GM12878 (cell line): Measurements from ENCODE around the gene PRSS56. TPM values are rescaled to one million over a fixed set of nuclear protein-coding genes. Genes with fewer than 3 reads are reported as not detected.

ENCODE experiments used
- ATAC-seq: fragments of 200-7000 bp; cut with Tn5 transposase; 3 replicates; pipeline ENCODE4 v1.9.1; 2020; ENCODE audit warnings: mild to moderate bottlenecking, moderate library complexity
- BruUV-seq: library from RNA; stranded (reverse); fragments of 400-500 nt; replicated peaks from 2 replicates; lab custom pipeline; 2021; lab: Mats Ljungman, UMichigan
- CTCF ChIA-PET: fragments of 300-600 bp; sonication (Branson Sonifier 250); formaldehyde crosslinking; extraction: SDS; loops from one replicate; lab custom pipeline; 2021; ENCODE audit warnings: inconsistent platforms; lab: Yijun Ruan, JAX
- POLR2A ChIA-PET: fragments of 350-600 bp; formaldehyde crosslinking; extraction: SDS; loops from one replicate; lab custom pipeline; 2021; ENCODE audit warnings: inconsistent platforms; lab: Charles Lee
- RAD21 ChIA-PET: fragments of 300-600 bp; sonication (Branson Sonifier 250); formaldehyde crosslinking; loops from one replicate; lab custom pipeline; 2023; ENCODE audit warnings: antibody characterized with exemption; ENCODE audit not compliant: unreplicated experiment; lab: Charles Lee
- SMC1A ChIA-PET: fragments of 300-600 bp; sonication (Branson Sonifier 250); formaldehyde crosslinking; loops from one replicate; lab custom pipeline; 2023; ENCODE audit not compliant: unreplicated experiment, uncharacterized antibody; lab: Charles Lee
- DNase-seq: peaks from one replicate; pipeline ENCODE4 v3.0.0-alpha.2; 2011; ENCODE audit warnings: low read depth, low spot score
- FAIRE-seq: peaks from 3 replicates; lab custom pipeline; 2011; peaks lifted over from hg19 to GRCh38; lab: Jason Lieb, UNC
- H2AFZ ChIP-seq: 2 replicates; pipeline ENCODE4 v1.6.0; 2011; ENCODE audit warnings: low read depth, low read length, control low read depth; ENCODE audit not compliant: control insufficient read depth
- H3K27ac ChIP-seq: 2 replicates; pipeline ENCODE4 v1.5.1; 2011; ENCODE audit warnings: control low read depth; ENCODE audit not compliant: control insufficient read depth, insufficient read depth
- H3K27me3 ChIP-seq, 2 experiments: replicated peaks in 1 of 2; 2 replicates each; pipeline versions ENCODE4 v1.6.0 to v1.6.1; 2011; ENCODE audit warnings: low read length in 1 of 2; ENCODE audit not compliant: control insufficient read depth in 2 of 2, insufficient read depth in 2 of 2
- H3K36me3 ChIP-seq, 2 experiments: 2 replicates each; pipeline ENCODE4 v1.5.1; 2011; ENCODE audit warnings: low read length in 1 of 2; ENCODE audit not compliant: control insufficient read depth in 2 of 2, insufficient read depth in 2 of 2
- H3K4me1 ChIP-seq: 2 replicates; pipeline ENCODE4 v1.6.1; 2011; ENCODE audit warnings: mild to moderate bottlenecking, low read length, moderate library complexity, mixed read lengths; ENCODE audit not compliant: control insufficient read depth, insufficient read depth
- H3K4me2 ChIP-seq: 2 replicates; pipeline ENCODE4 v1.6.0; 2011; ENCODE audit warnings: control low read depth; ENCODE audit not compliant: control insufficient read depth, insufficient read depth
- H3K4me3 ChIP-seq: fragments of 200-600 bp; sonication (generic); 2 replicates; pipeline ENCODE4 v1.5.1; 2016
- H3K79me2 ChIP-seq: 2 replicates; pipeline ENCODE4 v1.6.0; 2011; ENCODE audit warnings: low read length; ENCODE audit not compliant: control insufficient read depth, insufficient read depth
- H3K9ac ChIP-seq: 2 replicates; pipeline ENCODE4 v1.8.0; 2011; ENCODE audit warnings: low read length, control low read depth, mixed read lengths; ENCODE audit not compliant: control insufficient read depth, insufficient read depth
- H3K9me3 ChIP-seq: replicated peaks from 3 replicates; pipeline ENCODE4 v1.5.1; 2011; ENCODE audit warnings: mild to moderate bottlenecking, low read length; ENCODE audit not compliant: control insufficient read depth, insufficient read depth
- H4K20me1 ChIP-seq: 2 replicates; pipeline ENCODE4 v1.6.0; 2011; ENCODE audit not compliant: control insufficient read depth, insufficient read depth
- CHD4 ChIP-seq: fragments of 200-600 bp; sonication (generic); IDR thresholded peaks from 2 replicates; pipeline ENCODE4 v1.6.1; 2016; ENCODE audit warnings: mild to moderate bottlenecking
- EP300 ChIP-seq, 2 experiments: fragments of 150-350 bp in 1 of 2; IDR thresholded peaks; 2 replicates each; pipeline ENCODE4 v1.6.1; 2011 to 2012; ENCODE audit warnings: low read depth in 2 of 2, low read length in 2 of 2, borderline replicate concordance in 1 of 2, improper control_type of control experiment in 1 of 2, inconsistent platforms in 1 of 2; ENCODE audit not compliant: control insufficient read depth in 1 of 2
- FOXM1 ChIP-seq: IDR thresholded peaks from 2 replicates; pipeline ENCODE4 v1.6.1; 2012; ENCODE audit warnings: low read depth, mild to moderate bottlenecking, inconsistent platforms, low read length, moderate library complexity
- IKZF1 ChIP-seq: fragments of 450-650 bp; conservative IDR thresholded peaks from 2 replicates; pipeline ENCODE4 v1.6.1; 2017; ENCODE audit warnings: antibody characterized with exemption, mild to moderate bottlenecking
- MXI1 ChIP-seq: fragments of 150-350 bp; IDR thresholded peaks from 2 replicates; pipeline ENCODE4 v1.6.1; 2011; ENCODE audit warnings: low read depth, mild to moderate bottlenecking, inconsistent platforms, low read length, improper control_type of control experiment
- PML ChIP-seq: IDR thresholded peaks from 2 replicates; pipeline ENCODE4 v1.6.1; 2012; ENCODE audit warnings: low read length, inconsistent platforms
- POU2F2 ChIP-seq: IDR thresholded peaks from 3 replicates; pipeline ENCODE4 v1.6.1; 2011; ENCODE audit warnings: low read depth, mild to moderate bottlenecking, low read length, borderline replicate concordance
- SREBF2 ChIP-seq: IDR thresholded peaks from 2 replicates; pipeline ENCODE4 v1.6.1; 2012; ENCODE audit warnings: mild to moderate bottlenecking, low read length
- SUZ12 ChIP-seq: fragments of 200-600 bp; sonication (generic); IDR thresholded peaks from one replicate; pipeline ENCODE4 v1.6.1; 2018; ENCODE audit warnings: antibody characterized with exemption, mild to moderate bottlenecking; ENCODE audit not compliant: unreplicated experiment
- TBL1XR1 ChIP-seq: IDR thresholded peaks from 2 replicates; pipeline ENCODE4 v1.6.1; 2012; ENCODE audit warnings: low read depth, low read length, improper control_type of control experiment
- YY1 ChIP-seq: IDR thresholded peaks from 2 replicates; pipeline ENCODE4 v1.6.1; 2011; ENCODE audit warnings: low read depth, mild to moderate bottlenecking, low read length
- ZNF217 ChIP-seq: fragments of 450-650 bp; IDR thresholded peaks from 2 replicates; pipeline ENCODE4 v1.6.1; 2017; ENCODE audit warnings: antibody characterized with exemption, mild to moderate bottlenecking
- ZZZ3 ChIP-seq: IDR thresholded peaks from 2 replicates; pipeline ENCODE4 v1.6.1; 2011; ENCODE audit warnings: low read depth; ENCODE audit not compliant: control insufficient read depth, insufficient read length
- in situ Hi-C: fragments of 300-500 bp; cut with MboI; formaldehyde crosslinking; loops from 9 replicates; pipeline ENCODE4 v1.14.3; 2018; ENCODE audit warnings: mixed read lengths
- intact Hi-C: fragments of 100-400 bp; cut with micrococcal nuclease; formaldehyde crosslinking; loops from one replicate; pipeline ENCODE4 v1.14.2; 2022; ENCODE audit not compliant: unreplicated experiment
- polyA plus RNA-seq, 11 experiments: library from polyadenylated mRNA; depleted of rRNA in 4 of 11; unstranded in 6 of 11; stranded (reverse) in 5 of 11; fragments of >200 nt; fragmentation: Nextera tagmentation in 4 of 11; fragmentation: Illumina TruSeq in 1 of 11; extraction: Ambion mirVana in 4 of 11; extraction: Trizol in 1 of 11; gene quantifications; 1 replicate in 1 of 11; 2 replicates in 10 of 11; pipeline versions ENCODE4 v1.2.1 to v1.2.3, GENCODE V29; 2011 to 2016; ENCODE audit warnings: inconsistent platforms in 2 of 11, missing spikeins in 2 of 11, low read depth in 1 of 11
- total RNA-seq, 4 experiments: library from RNA; depleted of rRNA in 3 of 4; stranded (reverse); fragments of >200 nt in 3 of 4; fragmentation: Illumina TruSeq in 1 of 4; extraction: Trizol in 1 of 4; gene quantifications; 2 replicates each; pipeline versions ENCODE4 v1.2.1 to v1.2.3, GENCODE V29; 2013 to 2021
- TF ChIP-seq, protein P1 (sequence below): fragments of 450-650 bp; IDR thresholded peaks from 2 replicates; pipeline ENCODE4 v1.6.1; 2018; ENCODE audit warnings: mild to moderate bottlenecking, low read depth, moderate library complexity; ENCODE audit not compliant: partially characterized antibody
- TF ChIP-seq, protein P2 (sequence below): fragments of 450-650 bp; IDR thresholded peaks from 2 replicates; pipeline ENCODE4 v1.6.1; 2017; ENCODE audit warnings: antibody characterized with exemption, mild to moderate bottlenecking, moderate library complexity
- TF ChIP-seq, protein P3 (sequence below): fragments of 450-650 bp; IDR thresholded peaks from 2 replicates; pipeline ENCODE4 v1.6.1; 2014; ENCODE audit warnings: mild to moderate bottlenecking
- TF ChIP-seq, protein P4 (sequence below): IDR thresholded peaks from 2 replicates; pipeline ENCODE4 v1.6.1; 2012; ENCODE audit warnings: low read depth, low read length, improper control_type of control experiment

The PRSS56 gene
- total and polyA plus RNA-seq, 10 of the 15 experiments (the other 5 are each of a cell fraction or from before 2014, with no cell fraction given) = not detected

DNA sequence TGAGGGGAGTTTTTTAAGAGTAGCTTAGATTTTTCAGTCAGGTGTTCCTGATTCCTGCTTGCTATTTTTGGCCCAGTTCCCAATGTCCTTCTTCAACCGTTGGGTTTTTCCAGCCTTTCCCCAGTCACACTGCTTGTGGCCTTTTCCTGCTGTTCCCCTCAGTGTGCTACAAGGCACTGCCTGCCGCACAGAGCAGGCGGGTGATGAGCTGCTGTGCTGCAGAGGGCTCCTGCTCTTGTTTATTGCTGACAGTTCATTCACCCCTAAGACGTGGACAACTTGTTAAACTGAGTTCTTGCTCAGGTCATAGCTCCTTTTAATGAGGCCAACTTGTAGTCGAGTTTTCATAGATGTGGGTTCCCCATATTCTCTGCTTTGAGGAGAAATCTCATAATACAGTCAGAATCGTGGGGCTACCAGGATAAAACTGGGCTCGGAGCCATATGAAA lies 50.9 kb downstream of the PRSS56 start (continued):
- TF ChIP-seq, protein P1, sequence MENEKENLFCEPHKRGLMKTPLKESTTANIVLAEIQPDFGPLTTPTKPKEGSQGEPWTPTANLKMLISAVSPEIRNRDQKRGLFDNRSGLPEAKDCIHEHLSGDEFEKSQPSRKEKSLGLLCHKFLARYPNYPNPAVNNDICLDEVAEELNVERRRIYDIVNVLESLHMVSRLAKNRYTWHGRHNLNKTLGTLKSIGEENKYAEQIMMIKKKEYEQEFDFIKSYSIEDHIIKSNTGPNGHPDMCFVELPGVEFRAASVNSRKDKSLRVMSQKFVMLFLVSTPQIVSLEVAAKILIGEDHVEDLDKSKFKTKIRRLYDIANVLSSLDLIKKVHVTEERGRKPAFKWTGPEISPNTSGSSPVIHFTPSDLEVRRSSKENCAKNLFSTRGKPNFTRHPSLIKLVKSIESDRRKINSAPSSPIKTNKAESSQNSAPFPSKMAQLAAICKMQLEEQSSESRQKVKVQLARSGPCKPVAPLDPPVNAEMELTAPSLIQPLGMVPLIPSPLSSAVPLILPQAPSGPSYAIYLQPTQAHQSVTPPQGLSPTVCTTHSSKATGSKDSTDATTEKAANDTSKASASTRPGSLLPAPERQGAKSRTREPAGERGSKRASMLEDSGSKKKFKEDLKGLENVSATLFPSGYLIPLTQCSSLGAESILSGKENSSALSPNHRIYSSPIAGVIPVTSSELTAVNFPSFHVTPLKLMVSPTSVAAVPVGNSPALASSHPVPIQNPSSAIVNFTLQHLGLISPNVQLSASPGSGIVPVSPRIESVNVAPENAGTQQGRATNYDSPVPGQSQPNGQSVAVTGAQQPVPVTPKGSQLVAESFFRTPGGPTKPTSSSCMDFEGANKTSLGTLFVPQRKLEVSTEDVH = no peak
- TF ChIP-seq SREBF2 = no peak

DNA sequence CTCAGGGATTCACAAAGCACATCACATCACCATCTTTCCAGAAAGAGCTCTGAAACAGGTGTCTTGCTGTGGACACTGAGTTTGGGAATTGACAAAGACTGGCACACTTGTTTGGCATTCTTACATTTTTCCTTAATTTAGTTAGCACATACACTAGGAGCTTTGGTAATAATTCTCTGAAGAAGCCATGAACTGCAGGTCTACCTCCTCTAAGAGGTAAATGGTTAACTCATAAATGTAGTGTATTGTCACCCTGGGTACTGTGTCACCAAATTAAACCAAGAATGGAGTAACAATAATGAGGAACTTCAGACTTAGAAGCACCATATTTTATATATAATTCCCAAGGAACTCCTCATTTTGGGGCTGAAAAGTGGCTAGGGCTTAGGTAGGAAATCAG lies 52.9 kb downstream of the PRSS56 start:
- Histone ChIP-seq H3K79me2 (no peaks in the 10 kb centered on the region), H3K36me3 (peaks cover 7 to 37% of the 10 kb centered on the region in 2 experiments), H4K20me1 (no peaks in the 10 kb centered on the region), H3K4me2 (no peak overlapping the region), H3K9me3 (no peaks in the 10 kb centered on the region), H3K9ac (no peak overlapping the region), H3K4me3 (no peak overlapping the region), H3K4me1 (no peaks in the 10 kb centered on the region), H3K27me3 (no peaks in the 10 kb centered on the region), H3K27ac (no peak overlapping the region), H2AFZ (no peak overlapping the region)
- SMC1A ChIA-PET = no interaction called here
- DNase-seq (no peak), ATAC-seq (no peak), FAIRE-seq (no peak)
- BruUV-seq = no TSS peak
- RAD21 ChIA-PET = no interaction called here
- intact Hi-C loops = no loop called here
- POLR2A ChIA-PET = no interaction called here
- CTCF ChIA-PET = interaction anchor here (0.7 to 0.8 kb wide), 2 partner anchors 38 to 1355 kb away, joined by 3 read pairs; no protein-coding TSS in a partner anchor
- in situ Hi-C loops = no loop called here
- TF ChIP-seq ZNF217 = no peak
- no peak for TF ChIP-seq POU2F2
- TF ChIP-seq SUZ12 = no peak
- no peak for TF ChIP-seq IKZF1
- no peak for TF ChIP-seq ZZZ3
- TF ChIP-seq MXI1 = no peak
- TF ChIP-seq, protein P2, sequence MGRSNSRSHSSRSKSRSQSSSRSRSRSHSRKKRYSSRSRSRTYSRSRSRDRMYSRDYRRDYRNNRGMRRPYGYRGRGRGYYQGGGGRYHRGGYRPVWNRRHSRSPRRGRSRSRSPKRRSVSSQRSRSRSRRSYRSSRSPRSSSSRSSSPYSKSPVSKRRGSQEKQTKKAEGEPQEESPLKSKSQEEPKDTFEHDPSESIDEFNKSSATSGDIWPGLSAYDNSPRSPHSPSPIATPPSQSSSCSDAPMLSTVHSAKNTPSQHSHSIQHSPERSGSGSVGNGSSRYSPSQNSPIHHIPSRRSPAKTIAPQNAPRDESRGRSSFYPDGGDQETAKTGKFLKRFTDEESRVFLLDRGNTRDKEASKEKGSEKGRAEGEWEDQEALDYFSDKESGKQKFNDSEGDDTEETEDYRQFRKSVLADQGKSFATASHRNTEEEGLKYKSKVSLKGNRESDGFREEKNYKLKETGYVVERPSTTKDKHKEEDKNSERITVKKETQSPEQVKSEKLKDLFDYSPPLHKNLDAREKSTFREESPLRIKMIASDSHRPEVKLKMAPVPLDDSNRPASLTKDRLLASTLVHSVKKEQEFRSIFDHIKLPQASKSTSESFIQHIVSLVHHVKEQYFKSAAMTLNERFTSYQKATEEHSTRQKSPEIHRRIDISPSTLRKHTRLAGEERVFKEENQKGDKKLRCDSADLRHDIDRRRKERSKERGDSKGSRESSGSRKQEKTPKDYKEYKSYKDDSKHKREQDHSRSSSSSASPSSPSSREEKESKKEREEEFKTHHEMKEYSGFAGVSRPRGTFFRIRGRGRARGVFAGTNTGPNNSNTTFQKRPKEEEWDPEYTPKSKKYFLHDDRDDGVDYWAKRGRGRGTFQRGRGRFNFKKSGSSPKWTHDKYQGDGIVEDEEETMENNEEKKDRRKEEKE = no peak
- TF ChIP-seq PML = no peak
- no peak for TF ChIP-seq FOXM1
- TF ChIP-seq TBL1XR1 = no peak
- no peak for TF ChIP-seq EP300 (IDR thresholded peaks at IDR 0.05; ENCODE audit: borderline replicate concordance in 1 of 2, control insufficient read depth in 1 of 2, low read depth in 2 of 2, low read length in 2 of 2)
- TF ChIP-seq, protein P3, sequence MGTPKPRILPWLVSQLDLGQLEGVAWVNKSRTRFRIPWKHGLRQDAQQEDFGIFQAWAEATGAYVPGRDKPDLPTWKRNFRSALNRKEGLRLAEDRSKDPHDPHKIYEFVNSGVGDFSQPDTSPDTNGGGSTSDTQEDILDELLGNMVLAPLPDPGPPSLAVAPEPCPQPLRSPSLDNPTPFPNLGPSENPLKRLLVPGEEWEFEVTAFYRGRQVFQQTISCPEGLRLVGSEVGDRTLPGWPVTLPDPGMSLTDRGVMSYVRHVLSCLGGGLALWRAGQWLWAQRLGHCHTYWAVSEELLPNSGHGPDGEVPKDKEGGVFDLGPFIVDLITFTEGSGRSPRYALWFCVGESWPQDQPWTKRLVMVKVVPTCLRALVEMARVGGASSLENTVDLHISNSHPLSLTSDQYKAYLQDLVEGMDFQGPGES = no peak
- TF ChIP-seq, protein P4, sequence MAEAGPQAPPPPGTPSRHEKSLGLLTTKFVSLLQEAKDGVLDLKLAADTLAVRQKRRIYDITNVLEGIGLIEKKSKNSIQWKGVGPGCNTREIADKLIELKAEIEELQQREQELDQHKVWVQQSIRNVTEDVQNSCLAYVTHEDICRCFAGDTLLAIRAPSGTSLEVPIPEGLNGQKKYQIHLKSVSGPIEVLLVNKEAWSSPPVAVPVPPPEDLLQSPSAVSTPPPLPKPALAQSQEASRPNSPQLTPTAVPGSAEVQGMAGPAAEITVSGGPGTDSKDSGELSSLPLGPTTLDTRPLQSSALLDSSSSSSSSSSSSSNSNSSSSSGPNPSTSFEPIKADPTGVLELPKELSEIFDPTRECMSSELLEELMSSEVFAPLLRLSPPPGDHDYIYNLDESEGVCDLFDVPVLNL = no peak
- no peak for TF ChIP-seq CHD4
- no peak for TF ChIP-seq YY1
